ENCODE measurements around the gene CEMIP.
"Not testable (repeated sequence)": the region's sequence is repeated elsewhere in the genome, so short reads cannot be mapped to it uniquely, and the experiment has no call there.

The CEMIP gene

DNA sequence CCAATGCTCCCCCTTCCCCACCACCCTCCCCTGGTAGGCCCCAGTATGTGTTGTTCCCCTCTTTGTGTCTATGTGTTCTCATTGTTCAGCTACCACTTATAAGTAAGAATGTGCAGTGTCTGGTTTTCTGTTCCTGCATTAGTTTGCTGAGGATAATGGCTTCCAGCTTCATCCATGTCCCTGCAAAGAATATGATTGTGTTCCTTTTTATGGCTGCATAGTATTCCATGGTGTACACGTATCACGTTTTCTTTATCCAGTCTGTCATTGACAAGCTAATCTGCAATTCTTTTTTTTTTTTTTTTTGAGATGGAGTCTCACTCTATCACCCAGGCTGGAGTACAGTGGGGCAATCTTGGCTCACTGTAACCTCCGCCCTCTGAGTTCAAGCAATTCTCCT lies 15.9 kb upstream of the CEMIP start:
- not testable (repeated sequence) for DNase-seq

DNA sequence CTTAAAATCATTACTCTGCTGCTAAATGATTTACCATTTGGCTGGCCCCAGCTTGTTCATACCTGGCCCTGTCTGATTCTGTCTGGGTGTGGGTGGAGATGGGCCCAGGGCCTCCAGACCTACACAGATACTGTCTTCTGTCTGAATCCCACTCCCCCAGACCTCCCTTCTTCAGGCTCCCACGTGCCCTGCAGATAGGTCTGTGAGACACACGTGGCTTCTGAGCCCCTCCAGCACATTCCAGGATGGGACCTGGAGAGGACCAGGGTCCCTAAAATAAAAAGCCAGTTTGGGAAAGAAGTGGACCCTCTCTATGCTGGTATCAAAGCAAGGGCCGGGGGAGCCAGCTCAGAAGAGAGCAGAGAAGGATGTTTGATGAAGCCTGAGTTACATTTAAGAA lies 14.6 kb upstream of the CEMIP start:
- DNase-seq: no peak

GRCh38 chr15:80766275-80766674 lies 12.9 kb upstream of the CEMIP start:
- no peak for DNase-seq

GRCh38 chr15:80768158-80768557 lies 11.0 kb upstream of the CEMIP start:
- DNase-seq: no peak

GRCh38 chr15:80769153-80769828 lies 9.9 kb upstream of the CEMIP start:
- no peak for DNase-seq

DNA sequence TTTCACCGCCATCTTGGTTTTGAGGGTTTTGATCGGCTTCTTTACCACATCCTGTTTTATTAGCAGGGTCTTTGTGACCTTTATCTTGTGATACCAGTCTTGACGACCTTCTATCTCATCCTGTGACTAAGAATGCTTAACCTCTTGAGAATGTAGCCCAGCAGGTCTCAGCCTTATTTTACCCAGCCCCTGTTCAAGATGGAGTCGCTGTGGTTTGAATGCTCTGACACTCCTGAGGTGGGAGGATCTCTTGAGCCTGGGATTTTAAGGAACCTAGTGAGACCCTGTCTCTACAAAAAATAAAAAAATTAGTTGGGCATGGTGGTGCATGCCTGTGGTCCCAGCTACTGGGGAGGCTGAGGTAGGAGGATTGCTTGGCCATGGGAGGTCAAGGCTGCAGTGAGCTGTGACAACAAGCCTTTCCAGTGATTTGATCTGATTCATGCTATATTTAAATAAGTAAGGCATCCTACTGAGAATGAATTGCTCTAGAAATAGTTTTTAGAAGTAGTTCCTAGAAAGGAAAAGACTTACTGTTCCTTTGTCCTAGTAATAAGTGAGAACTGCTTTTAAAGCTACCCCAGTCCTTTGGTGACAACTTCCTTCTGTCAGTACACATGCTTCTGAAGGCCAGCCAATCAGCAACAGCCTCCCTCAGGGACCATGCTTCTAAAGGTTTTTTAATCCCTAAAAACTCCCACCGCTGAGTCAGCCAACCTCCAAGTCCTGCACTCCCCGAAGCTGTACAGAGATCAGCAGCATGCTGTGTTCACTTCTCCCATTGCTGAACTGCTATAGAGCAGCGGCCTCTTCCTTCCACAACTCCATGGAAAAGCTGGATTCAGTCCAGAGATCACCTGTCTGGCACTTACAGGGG lies 9.1 kb upstream of the CEMIP start:
- no peak for DNase-seq

GRCh38 chr15:80773122-80773551 lies 6.0 kb upstream of the CEMIP start:
- DNase-seq: no peak

- DNase-seq: no peak
Observed at GRCh38 chr15:80773792-80774352, 5.3 kb upstream of the CEMIP start.

- no peak for DNase-seq
Observed at GRCh38 chr15:80774486-80774885, 4.7 kb upstream of the CEMIP start.

DNA sequence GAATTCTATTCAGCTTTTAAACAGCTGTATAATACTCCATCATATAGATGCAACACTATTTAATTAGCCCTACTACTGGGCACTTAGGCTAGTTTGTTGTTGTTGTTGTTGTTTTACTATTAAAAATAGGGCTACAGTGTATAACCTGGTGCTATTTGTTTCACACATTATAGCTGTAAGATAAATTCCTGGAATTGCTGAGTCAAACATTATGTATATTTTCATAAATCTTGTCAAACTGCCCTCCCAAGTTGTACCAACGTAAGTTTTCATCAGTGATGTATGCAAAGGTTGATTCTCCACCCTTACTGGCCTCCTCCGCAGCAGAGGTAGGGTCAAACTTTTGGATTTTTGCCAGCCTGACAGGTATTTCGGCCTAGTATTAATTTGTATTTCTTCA lies 3.8 kb upstream of the CEMIP start:
- DNase-seq: no peak

GRCh38 chr15:80776420-80777045 lies 2.6 kb upstream of the CEMIP start:
- peak; percentile 78 for DNase-seq

DNA sequence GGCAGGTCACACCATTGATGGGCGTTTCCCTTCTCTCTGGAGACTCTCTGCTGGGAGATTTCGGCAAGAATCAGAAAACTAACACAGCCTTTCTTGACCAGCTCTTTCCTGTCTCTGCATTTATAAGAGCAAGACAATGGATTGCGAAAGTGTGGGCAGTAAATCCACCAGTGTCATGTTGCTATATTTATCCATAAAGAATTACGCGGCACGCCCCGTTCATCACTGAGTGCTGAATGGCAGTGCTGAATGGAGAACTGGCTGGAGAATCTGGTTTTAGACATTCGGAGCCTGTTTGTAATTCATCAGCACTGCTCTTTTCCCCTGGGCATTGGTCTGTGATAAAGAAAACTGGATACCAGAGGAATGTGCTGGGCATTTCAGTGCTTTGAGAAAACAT lies 2.0 kb upstream of the CEMIP start:
- no peak for DNase-seq

GRCh38 chr15:80777826-80778620 lies 1.1 kb upstream of the CEMIP start:
- DNase-seq: no peak

DNA sequence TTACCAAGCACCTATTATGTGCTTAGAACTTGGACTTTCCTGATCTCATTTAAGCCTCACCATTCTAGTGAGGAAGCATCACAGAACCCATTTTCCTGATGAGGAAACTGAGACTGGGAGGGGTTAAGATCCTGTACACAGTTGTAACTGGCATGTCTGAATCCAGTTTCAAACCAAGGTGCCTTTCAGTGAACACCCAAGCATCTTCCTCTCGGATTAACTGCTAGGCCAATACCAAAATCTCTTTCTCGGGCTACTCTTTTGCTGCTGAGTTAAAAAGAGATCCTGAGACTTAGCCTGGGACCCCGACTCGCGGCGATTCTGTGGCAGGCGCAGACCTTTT lies 578 bp upstream of the CEMIP start:
- DNase-seq: no peak

DNA sequence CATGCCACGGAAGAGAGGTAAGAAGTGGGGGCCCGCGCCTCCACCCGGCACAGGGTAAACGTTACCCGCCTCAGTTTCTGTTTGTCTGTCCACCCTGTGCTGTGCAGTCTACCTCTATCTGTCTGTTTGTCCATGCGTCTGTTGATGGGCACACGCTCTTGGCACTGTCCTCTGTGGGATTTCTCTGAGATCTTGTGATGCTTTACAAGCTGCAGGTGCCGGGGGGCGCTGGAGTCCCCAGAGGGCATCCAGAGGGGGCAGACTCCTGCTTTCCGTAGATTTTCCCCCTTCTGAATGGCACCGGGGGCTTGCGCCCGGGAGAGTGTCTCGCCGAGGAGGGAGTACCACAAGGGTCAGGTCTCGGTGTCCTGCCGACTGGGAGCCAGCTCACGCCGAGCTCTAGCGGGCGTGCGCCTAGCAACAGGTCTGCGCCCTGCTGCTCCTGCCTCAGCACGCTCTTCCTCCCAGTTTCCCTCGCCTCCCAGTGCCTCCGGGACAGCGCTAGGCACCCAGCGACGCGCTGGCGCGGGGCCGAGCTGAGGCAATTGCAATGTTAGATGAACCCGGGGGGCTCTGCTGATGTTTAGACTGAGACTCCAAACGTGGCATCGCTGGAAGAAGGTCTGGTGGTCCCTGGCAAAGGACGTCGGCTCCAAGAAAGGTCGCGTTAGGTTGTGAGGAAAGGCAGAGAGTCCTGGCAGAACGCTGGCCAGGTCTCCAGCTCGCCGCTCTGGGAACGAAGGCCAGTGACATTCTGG lies 667 bp downstream of the CEMIP start:
- DNase-seq: no peak

DNA sequence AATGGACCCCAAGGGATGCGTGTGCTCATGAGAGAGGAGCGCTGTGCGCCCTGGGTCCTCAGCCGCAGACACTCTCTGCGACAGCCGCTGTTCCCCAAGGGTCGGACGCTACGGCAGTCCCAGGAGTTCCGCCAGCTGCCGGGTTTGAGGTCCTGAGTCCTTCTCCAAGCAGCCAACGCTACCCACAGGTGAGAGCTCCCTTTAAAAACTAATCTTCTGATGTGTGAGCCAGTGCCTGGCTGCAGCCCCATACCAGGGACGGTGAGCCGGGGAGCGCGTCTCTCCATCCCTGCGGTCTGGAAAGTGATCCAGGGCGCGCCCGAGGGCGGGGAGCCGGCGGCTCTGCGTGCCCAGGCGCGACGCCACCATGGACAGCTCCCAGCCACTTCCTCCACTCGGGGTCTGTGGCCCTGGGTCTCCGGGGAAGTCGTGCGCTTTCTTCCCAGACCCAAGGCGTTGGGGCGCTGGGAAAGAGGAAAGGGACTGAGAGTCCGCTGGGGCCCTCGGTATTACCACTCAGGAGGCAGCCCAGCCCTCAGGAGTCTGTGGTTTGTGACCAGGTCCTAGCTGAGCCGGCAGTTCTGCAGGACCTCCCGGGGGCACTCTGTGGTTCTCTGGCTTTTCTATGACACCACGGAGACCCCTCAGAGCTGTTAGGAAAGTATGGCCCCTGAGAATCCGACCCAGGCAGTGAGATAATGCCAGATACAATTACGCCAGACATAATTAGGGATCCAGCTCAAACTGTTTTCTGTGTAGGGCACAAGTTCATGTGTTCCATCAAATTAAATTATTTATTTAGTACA lies 1.4 kb downstream of the CEMIP start:
- peak; percentile 55 for DNase-seq

DNA sequence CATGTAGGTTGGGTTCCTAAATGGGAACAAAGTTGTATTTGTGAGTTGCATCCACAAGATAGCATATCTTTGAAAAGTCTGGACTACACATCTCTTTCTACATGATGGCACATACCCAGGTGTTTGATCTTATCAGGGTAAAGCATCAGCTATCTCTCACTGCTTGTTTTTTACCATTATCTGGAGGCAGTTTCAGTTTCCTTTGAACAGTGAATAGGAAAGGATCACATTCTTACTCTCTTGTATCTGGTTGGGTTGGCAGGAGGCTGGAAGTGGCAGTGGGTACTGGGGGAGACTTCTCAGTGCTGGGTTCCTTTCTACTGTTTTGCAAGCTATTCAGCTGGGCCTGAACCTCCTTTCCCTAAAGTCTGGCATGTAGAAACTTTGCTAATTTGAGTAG lies 4.1 kb downstream of the CEMIP start:
- DNase-seq: no peak

- DNase-seq: no peak
Observed at GRCh38 chr15:80785335-80785734, 6.2 kb downstream of the CEMIP start.

- DNase-seq: no peak
Observed at GRCh38 chr15:80785811-80786354, 6.7 kb downstream of the CEMIP start.

DNA sequence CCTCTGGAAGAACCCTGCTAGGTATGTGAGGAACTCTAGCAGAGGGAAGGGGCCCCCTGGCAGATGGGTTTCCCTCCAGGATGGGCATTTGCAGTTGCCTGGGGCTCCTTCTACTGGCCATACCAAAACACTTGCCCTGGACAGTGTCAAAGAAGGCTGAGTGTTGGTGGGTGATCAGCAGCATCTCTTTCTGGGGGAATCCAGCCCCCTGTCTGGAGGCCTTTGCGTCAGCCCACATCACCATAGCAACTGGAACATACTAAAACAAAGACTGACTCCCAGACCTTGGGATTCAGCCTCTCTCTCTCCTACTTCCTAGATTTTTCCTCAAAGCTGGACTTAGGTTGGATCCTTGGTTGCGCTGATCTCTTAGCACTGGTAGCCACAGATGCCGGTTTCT lies 8.1 kb downstream of the CEMIP start:
- no peak for DNase-seq

DNA sequence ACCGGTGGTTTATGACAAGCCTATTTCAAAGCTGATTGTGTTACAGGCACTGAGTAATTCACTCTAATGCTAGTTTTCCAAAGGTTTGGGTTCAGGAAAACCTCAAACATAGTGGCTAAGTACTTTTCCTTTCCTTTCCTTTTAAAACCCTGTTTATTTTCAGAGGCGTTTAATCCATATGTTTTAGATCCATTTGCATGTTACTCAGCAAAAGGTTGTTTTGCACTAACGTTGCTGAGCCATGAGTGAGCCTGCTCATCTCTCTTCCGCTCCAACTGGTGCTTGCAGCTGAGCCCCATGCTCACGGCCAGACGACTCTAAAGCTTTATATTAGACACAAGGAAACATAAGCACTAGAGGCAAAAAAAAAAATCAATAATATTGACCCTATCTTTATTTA lies 9.4 kb downstream of the CEMIP start:
- no peak for DNase-seq

Data from activated CD4-positive, alpha-beta T cell treated with anti-CD3 and anti-CD28 coated beads for 48 hours (primary cell).